Mesendoderm (in vitro differentiated cells): Measurements from ENCODE around the gene OBP2B.
"Not testable (repeated sequence)": the region's sequence is repeated elsewhere in the genome, so short reads cannot be mapped to it uniquely, and the experiment has no call there.

Experiments
- DNase-seq: peaks from one replicate; pipeline ENCODE4 v3.0.0; 2013
- H2AK5ac ChIP-seq: 2 replicates; pipeline ENCODE4 v1.6.1; 2013; ENCODE audit warnings: low read length, inconsistent platforms
- H2BK120ac ChIP-seq: 2 replicates; pipeline ENCODE4 v1.6.1; 2013; ENCODE audit warnings: low read depth, mild to moderate bottlenecking, low read length, moderate library complexity, mixed read lengths
- H2BK15ac ChIP-seq: replicated peaks from 2 replicates; pipeline ENCODE4 v1.6.1; 2013; ENCODE audit warnings: low read depth, mild to moderate bottlenecking, moderate library complexity
- H2BK5ac ChIP-seq: 2 replicates; pipeline ENCODE4 v1.6.1; 2013; ENCODE audit warnings: low read length, inconsistent platforms
- H3K18ac ChIP-seq: 2 replicates; pipeline ENCODE4 v1.6.1; 2013; ENCODE audit warnings: mild to moderate bottlenecking, low read length, mixed read lengths
- H3K23ac ChIP-seq: one replicate; pipeline ENCODE4 v1.6.1; 2013; ENCODE audit warnings: low read length
- H3K27ac ChIP-seq: 2 replicates; pipeline ENCODE4 v1.5.1; 2013; ENCODE audit warnings: low read depth, mild to moderate bottlenecking, inconsistent platforms, low read length, moderate library complexity
- H3K27me3 ChIP-seq: 2 replicates; pipeline ENCODE4 v1.6.1; 2013; ENCODE audit warnings: low read length, control low read depth, mild to moderate bottlenecking, inconsistent platforms; ENCODE audit not compliant: insufficient read depth, poor library complexity
- H3K36me3 ChIP-seq: 2 replicates; pipeline ENCODE4 v1.6.1; 2013; ENCODE audit warnings: low read length, inconsistent platforms; ENCODE audit not compliant: control insufficient read depth, insufficient read depth
- H3K4ac ChIP-seq: one replicate; pipeline ENCODE4 v1.6.1; 2013; ENCODE audit warnings: low read depth, mild to moderate bottlenecking, low read length, moderate library complexity
- H3K4me1 ChIP-seq: 2 replicates; pipeline ENCODE4 v1.6.1; 2013; ENCODE audit warnings: low read depth, low read length, inconsistent platforms; ENCODE audit not compliant: control insufficient read depth
- H3K4me2 ChIP-seq: 2 replicates; pipeline ENCODE4 v1.6.1; 2013; ENCODE audit warnings: low read length
- H3K4me3 ChIP-seq: 2 replicates; pipeline ENCODE4 v1.5.1; 2013; ENCODE audit warnings: mild to moderate bottlenecking, low read length
- H3K56ac ChIP-seq: one replicate; pipeline ENCODE4 v1.6.1; 2013; ENCODE audit warnings: low read length
- H3K79me1 ChIP-seq: 2 replicates; pipeline ENCODE4 v1.6.1; 2013; ENCODE audit warnings: low read length, inconsistent platforms
- H3K79me2 ChIP-seq: 2 replicates; pipeline ENCODE4 v1.6.1; 2013; ENCODE audit warnings: mild to moderate bottlenecking, low read length; ENCODE audit not compliant: control insufficient read depth, insufficient read depth
- H3K9ac ChIP-seq: 2 replicates; pipeline ENCODE4 v1.6.1; 2013; ENCODE audit warnings: low read length, inconsistent platforms
- H4K5ac ChIP-seq: one replicate; pipeline ENCODE4 v1.6.1; 2013; ENCODE audit warnings: low read length
- H4K8ac ChIP-seq: one replicate; pipeline ENCODE4 v1.6.1; 2013; ENCODE audit warnings: low read depth, mild to moderate bottlenecking, control low read depth, low read length, moderate library complexity
- WGBS: extraction: QIAGEN DNeasy Blood & Tissue Kit; methylation state at CpG from one replicate; pipeline ENCODE4 v1.1.7; 2013; ENCODE audit warnings: low lambda C conversion rate, missing lambda C conversion rate; ENCODE audit not compliant: insufficient coverage; ENCODE audit errors: extremely low coverage; 5-methylcytosine and 5-hydroxymethylcytosine counted together

Gene OBP2B

GRCh38 chr9:133251221-133251620 lies 42.2 kb upstream of the OBP2B start:
- H3K36me3 ChIP-seq, H3K4me3 ChIP-seq, H3K56ac ChIP-seq, H2BK5ac ChIP-seq, H2BK120ac ChIP-seq, H3K9ac ChIP-seq, H2BK15ac ChIP-seq, H3K18ac ChIP-seq, H3K79me1 ChIP-seq, H4K8ac ChIP-seq, H3K79me2 ChIP-seq, H3K27me3 ChIP-seq, H4K5ac ChIP-seq, H3K23ac ChIP-seq, H2AK5ac ChIP-seq, H3K4me2 ChIP-seq, H3K27ac ChIP-seq, H3K4ac ChIP-seq, DNase-seq, H3K4me1 ChIP-seq: not testable (repeated sequence)
- WGBS: no CpG with 5 or more reads among the region's 6 CpGs

- no peak overlapping the region for H2BK5ac ChIP-seq
- H4K5ac ChIP-seq: no peak overlapping the region
- H3K23ac ChIP-seq: no peak overlapping the region
- no peaks in the 10 kb centered on the region for H3K4me1 ChIP-seq
- no peak overlapping the region for H4K8ac ChIP-seq
- WGBS: no CpG with 5 or more reads among the region's 5 CpGs
- no peaks in the 10 kb centered on the region for H3K27me3 ChIP-seq
- no peak overlapping the region for H3K27ac ChIP-seq
- no peak overlapping the region for H2BK15ac ChIP-seq
- no peaks in the 10 kb centered on the region for H3K79me1 ChIP-seq
- no peaks in the 10 kb centered on the region for H3K36me3 ChIP-seq
- H3K79me2 ChIP-seq: no peaks in the 10 kb centered on the region
- no peak overlapping the region for H3K56ac ChIP-seq
- H3K18ac ChIP-seq: no peak overlapping the region
- DNase-seq: no peak
- no peak overlapping the region for H3K4me3 ChIP-seq
- no peak overlapping the region for H3K9ac ChIP-seq
- no peak overlapping the region for H2BK120ac ChIP-seq
- no peak overlapping the region for H3K4ac ChIP-seq
- no peak overlapping the region for H3K4me2 ChIP-seq
- no peak overlapping the region for H2AK5ac ChIP-seq
These were observed 41.7 kb upstream of the OBP2B start for GRCh38 chr9:133250741-133251170.

GRCh38 chr9:133249337-133249736 lies 40.3 kb upstream of the OBP2B start:
- no peak overlapping the region for H4K5ac ChIP-seq
- no peak overlapping the region for H3K23ac ChIP-seq
- no peaks in the 10 kb centered on the region for H3K27me3 ChIP-seq

GRCh38 chr9:133248726-133249295 lies 39.8 kb upstream of the OBP2B start:
- Histone ChIP-seq H4K8ac (no peak overlapping the region), H2AK5ac (no peak overlapping the region), H4K5ac (no peak overlapping the region), H3K79me1 (no peaks in the 10 kb centered on the region), H2BK5ac (no peak overlapping the region), H3K27ac (no peak overlapping the region), H3K27me3 (no peaks in the 10 kb centered on the region), H3K4ac (no peak overlapping the region), H2BK15ac (no peak overlapping the region), H3K4me1 (no peaks in the 10 kb centered on the region), H3K23ac (no peak overlapping the region), H3K56ac (no peak overlapping the region), H3K4me2 (no peak overlapping the region), H3K36me3 (no peaks in the 10 kb centered on the region), H3K79me2 (no peaks in the 10 kb centered on the region), H2BK120ac (no peak overlapping the region), H3K4me3 (no peak overlapping the region), H3K18ac (no peak overlapping the region), H3K9ac (no peak overlapping the region)
- no peak for DNase-seq
- whole genome bisulfite sequencing: no CpG with 5 or more reads among the region's 8 CpGs

More at GRCh38 chr9:133249337-133249736, 40.3 kb upstream of the OBP2B start:
- no peaks in the 10 kb centered on the region for H3K79me1 ChIP-seq
- no peak overlapping the region for H3K9ac ChIP-seq
- no peak overlapping the region for H4K8ac ChIP-seq
- H2BK5ac ChIP-seq: no peak overlapping the region
- no peak overlapping the region for H2BK120ac ChIP-seq
- H2AK5ac ChIP-seq: no peak overlapping the region
- no peaks in the 10 kb centered on the region for H3K4me1 ChIP-seq
- no peak overlapping the region for H3K4me3 ChIP-seq
- no peak overlapping the region for H3K4ac ChIP-seq
- WGBS: no CpG with 5 or more reads among the region's 1 CpG
- no peak overlapping the region for H3K27ac ChIP-seq
- H3K79me2 ChIP-seq: no peaks in the 10 kb centered on the region
- H3K18ac ChIP-seq: no peak overlapping the region
- no peak for DNase-seq
- no peaks in the 10 kb centered on the region for H3K36me3 ChIP-seq
- no peak overlapping the region for H2BK15ac ChIP-seq
- H3K4me2 ChIP-seq: no peak overlapping the region
- no peak overlapping the region for H3K56ac ChIP-seq

GRCh38 chr9:133247632-133248031 lies 38.6 kb upstream of the OBP2B start:
- H3K27ac ChIP-seq: no peak overlapping the region
- WGBS: no CpG with 5 or more reads among the region's 6 CpGs

GRCh38 chr9:133246991-133247390 lies 37.9 kb upstream of the OBP2B start:
- Histone ChIP-seq H2AK5ac (no peak overlapping the region), H3K79me2 (no peaks in the 10 kb centered on the region), H4K8ac (no peak overlapping the region), H4K5ac (no peak overlapping the region), H2BK120ac (no peak overlapping the region), H3K23ac (no peak overlapping the region), H3K27ac (no peak overlapping the region), H2BK15ac (no peak overlapping the region), H3K4me3 (no peak overlapping the region), H3K36me3 (no peaks in the 10 kb centered on the region), H3K4me2 (no peak overlapping the region), H3K27me3 (no peaks in the 10 kb centered on the region), H3K9ac (no peak overlapping the region), H2BK5ac (no peak overlapping the region), H3K4me1 (no peaks in the 10 kb centered on the region), H3K4ac (no peak overlapping the region), H3K18ac (no peak overlapping the region), H3K56ac (no peak overlapping the region), H3K79me1 (no peaks in the 10 kb centered on the region)
- DNase-seq: no peak
- no CpG with 5 or more reads among the region's 6 CpGs for WGBS

More at GRCh38 chr9:133247632-133248031, 38.6 kb upstream of the OBP2B start:
- no peak overlapping the region for H4K8ac ChIP-seq
- H3K36me3 ChIP-seq: no peaks in the 10 kb centered on the region
- H3K56ac ChIP-seq: no peak overlapping the region
- H3K9ac ChIP-seq: no peak overlapping the region
- no peak overlapping the region for H2AK5ac ChIP-seq
- no peak overlapping the region for H3K23ac ChIP-seq
- H2BK15ac ChIP-seq: no peak overlapping the region
- no peak overlapping the region for H3K18ac ChIP-seq
- no peak overlapping the region for H3K4me2 ChIP-seq
- no peaks in the 10 kb centered on the region for H3K79me2 ChIP-seq
- H3K4me1 ChIP-seq: no peaks in the 10 kb centered on the region
- no peak overlapping the region for H2BK5ac ChIP-seq
- no peak overlapping the region for H3K4ac ChIP-seq
- no peak overlapping the region for H4K5ac ChIP-seq
- H3K4me3 ChIP-seq: no peak overlapping the region
- H2BK120ac ChIP-seq: no peak overlapping the region
- H3K27me3 ChIP-seq: no peaks in the 10 kb centered on the region
- no peaks in the 10 kb centered on the region for H3K79me1 ChIP-seq
- no peak for DNase-seq
